ENCODE measurements around the gene ABCA7.
A peak's percentile ranks its signal among the peaks of the same experiment; 100 is the strongest.

Gene ABCA7

DNA sequence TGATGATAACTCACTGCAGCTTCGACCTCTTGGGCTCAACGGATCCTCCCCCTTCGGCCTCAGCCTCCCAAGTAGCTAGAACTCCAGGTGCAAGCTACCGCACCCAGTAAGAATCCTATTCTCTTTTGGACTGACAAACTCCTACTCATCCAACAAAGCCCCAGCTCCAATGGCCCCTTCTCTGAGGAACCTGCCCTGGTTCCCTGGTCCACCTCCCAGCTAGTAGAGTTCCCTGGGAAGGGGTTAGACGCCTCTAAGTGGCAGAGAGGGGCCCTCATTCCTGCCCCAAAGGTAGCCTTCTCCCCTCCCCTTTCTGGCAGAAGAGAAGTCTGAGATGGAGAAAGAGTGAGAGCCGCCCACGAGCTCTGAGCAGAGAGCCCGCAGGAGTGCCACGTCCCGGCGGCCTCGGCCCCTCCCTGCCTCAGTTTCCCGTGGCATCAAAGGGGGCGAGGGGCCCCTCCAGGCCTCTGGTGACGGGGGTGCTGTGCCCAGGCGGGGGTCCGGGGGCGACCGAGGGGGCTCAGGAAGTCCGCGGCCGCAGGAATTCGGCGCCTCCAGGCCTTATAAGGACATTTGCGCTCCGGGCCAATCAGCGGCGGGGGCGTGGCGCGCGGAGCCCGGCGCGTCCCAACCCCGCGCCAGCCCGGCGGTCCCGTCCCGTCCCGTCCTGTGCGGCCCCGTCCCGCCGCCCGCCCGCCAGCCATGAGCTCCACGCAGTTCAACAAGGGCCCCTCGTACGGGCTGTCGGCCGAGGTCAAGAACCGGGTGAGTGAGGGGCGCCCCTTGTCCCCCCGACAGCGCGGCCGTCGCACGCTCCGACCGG, 13.7 kb upstream of the ABCA7 start, which contains the start of gene CNN2:
TSS of gene CNN2 (plus strand) at position 649 of the 823 bp plus-strand sequence. CDS start at position 703, 54 bp downstream.
- no peak for DNase-seq (ENCODE audit: extremely low read depth, low read depth)
- peak within 1 kb of the TSS; percentile 99 for H3K4me3 ChIP-seq (replicated peaks; ENCODE audit: low read depth, low read length)
- TF ChIP-seq, protein P1, sequence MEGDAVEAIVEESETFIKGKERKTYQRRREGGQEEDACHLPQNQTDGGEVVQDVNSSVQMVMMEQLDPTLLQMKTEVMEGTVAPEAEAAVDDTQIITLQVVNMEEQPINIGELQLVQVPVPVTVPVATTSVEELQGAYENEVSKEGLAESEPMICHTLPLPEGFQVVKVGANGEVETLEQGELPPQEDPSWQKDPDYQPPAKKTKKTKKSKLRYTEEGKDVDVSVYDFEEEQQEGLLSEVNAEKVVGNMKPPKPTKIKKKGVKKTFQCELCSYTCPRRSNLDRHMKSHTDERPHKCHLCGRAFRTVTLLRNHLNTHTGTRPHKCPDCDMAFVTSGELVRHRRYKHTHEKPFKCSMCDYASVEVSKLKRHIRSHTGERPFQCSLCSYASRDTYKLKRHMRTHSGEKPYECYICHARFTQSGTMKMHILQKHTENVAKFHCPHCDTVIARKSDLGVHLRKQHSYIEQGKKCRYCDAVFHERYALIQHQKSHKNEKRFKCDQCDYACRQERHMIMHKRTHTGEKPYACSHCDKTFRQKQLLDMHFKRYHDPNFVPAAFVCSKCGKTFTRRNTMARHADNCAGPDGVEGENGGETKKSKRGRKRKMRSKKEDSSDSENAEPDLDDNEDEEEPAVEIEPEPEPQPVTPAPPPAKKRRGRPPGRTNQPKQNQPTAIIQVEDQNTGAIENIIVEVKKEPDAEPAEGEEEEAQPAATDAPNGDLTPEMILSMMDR (IDR thresholded peaks at IDR 0.05; ENCODE audit: low read depth, low read length, missing control alignments): no peak

DNA sequence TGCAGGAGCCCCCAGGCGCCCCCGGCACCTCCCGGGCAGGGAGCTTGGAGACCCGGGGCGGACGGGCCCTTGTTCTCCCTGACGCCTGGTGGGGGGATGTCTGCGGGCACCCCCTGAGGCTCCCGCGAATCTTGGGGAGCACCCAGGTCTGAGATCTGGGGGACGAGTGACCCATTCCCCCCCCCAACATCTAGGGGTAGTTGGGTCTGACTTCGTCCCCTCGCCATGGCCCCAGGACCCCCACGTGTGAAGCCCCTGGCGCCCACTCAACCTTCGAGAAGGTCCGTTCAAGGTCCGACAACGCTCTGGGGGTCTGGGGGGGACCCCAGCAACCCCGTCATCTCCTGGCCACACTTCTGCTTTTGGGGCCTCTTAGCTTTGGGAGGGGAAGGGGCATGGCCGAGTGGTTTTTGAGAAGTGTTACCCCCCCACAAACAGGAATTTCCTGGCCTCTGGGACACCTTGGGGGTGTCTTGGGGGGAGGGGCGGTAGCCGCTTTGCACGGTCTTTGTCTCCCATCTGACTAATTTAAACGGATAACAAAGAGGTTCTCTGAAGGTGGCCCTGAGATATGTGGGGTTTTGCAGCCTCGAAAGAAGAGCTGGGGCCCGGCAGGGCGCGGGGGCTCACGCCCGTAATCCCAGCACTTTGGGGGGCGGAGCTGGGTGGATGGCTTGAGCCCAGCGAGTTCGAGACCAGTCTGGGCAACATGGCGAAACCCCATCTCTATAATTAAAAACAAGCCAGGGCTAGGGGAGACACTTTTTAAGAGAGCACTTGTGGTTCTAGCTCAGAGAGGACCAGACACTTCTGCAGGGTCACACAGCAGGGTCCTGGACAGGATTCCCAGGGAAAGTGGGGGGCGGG, 12.9 kb upstream of the ABCA7 start:
- DNase-seq (ENCODE audit: extremely low read depth, low read depth): no peak
- peak overlapping the region; percentile 99 for H3K4me3 ChIP-seq (replicated peaks; ENCODE audit: low read depth, low read length)
- TF ChIP-seq, protein P1 (IDR thresholded peaks at IDR 0.05; ENCODE audit: low read depth, low read length, missing control alignments): no peak

DNA sequence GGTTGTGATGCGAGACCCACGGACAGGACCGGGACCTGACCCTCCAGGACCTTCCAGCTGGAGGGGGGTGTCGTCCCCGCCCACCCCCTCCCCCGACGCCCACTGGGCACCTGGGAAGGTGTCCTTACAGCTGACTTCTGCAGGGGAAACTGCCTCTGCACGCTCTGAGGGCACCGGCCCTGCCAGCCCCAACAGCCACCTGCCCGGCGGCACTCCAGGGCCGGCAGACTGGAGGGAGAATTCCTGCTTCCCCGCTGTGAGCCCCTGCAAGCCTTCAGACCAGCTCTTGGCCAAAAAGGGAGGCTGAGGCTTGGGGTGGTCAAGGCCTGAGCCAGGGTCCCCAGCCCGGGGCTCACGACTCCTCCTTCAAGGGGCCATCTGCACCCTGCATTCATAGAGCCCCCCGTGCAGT, 12.3 kb upstream of the ABCA7 start:
- peak overlapping the region; percentile 99 for H3K4me3 ChIP-seq (replicated peaks; ENCODE audit: low read depth, low read length)
- DNase-seq (ENCODE audit: extremely low read depth, low read depth): no peak
- TF ChIP-seq, protein P1 (IDR thresholded peaks at IDR 0.05; ENCODE audit: low read depth, low read length, missing control alignments): no peak

DNA sequence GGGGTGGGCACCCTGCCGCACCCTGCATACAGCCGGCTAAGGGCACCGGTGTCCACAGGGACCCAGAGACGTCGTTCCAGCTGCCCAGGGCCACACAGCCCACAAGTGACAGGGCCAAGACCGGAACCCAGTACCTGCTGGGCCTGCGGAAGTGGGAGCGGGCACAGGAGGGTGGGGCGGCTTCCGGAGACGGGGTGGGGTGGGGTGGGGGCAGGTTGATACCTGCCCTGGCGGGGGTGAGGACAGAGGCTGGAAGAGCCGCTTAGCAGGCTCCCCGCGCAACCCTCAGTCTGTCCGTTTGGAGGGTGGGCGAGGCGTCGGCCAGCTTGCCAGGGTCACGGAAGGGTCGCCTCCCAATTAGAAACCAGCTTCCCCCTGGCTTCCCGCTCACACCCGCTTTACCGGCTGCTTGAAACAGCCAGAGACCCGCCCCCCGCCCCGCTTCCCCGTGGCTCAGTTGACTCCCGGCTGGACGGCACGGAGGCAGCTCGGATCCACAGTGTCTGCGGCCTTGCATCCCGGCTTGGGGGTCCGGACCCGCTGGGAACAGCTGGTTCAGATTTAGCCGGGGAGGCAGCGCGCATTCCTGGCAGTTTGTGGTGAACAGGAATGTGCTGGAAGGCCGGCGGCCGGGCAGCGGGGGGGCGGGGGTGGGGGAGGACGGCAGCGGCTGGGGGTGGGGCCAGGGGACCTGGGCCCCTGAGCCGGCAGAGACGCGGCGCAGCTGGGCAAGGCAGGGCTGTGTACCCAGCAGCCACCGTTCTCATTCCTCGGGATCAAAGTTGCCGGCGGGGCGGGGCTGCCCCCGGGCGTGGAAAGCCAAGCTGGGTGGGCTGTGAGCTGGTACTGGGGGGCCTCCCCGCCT, 11.6 kb upstream of the ABCA7 start:
- peak; percentile 82 for DNase-seq (ENCODE audit: extremely low read depth, low read depth)
- TF ChIP-seq, protein P1 (IDR thresholded peaks at IDR 0.05; ENCODE audit: low read depth, low read length, missing control alignments): no peak
- H3K4me3 ChIP-seq (replicated peaks; ENCODE audit: low read depth, low read length): peak overlapping the region; percentile 99

DNA sequence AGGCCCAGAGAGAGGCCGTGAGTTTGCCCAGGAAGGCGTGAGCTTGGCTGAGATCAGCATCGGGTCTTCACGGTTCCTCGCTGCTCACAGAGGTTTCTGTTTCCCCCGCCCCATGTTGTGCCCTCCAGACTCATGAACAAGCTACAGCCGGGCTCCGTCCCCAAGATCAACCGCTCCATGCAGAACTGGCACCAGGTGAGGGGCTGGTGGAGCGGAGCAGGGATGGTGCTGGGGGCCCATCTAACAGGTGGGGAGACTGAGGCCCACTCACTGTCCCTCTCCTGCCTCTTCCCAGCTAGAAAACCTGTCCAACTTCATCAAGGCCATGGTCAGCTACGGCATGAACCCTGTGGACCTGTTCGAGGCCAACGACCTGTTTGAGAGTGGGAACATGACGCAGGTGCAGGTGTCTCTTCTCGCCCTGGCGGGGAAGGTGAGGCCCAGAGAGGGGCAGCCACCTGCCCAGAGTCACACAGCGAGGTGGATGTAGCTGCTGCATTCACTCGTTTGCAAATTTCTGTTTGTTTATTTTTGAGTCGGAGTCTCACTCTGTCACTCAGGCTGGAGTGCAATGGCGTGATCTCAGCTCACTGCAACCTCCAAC, 7.5 kb upstream of the ABCA7 start:
- TF ChIP-seq, protein P1 (IDR thresholded peaks at IDR 0.05; ENCODE audit: low read depth, low read length, missing control alignments): no peak
- H3K4me3 ChIP-seq (replicated peaks; ENCODE audit: low read depth, low read length): no peak overlapping the region
- DNase-seq (ENCODE audit: extremely low read depth, low read depth): no peak

Data from HFF-Myc (cell line).